ENCODE results near the gene MORN1. TPM values are rescaled to one million over a fixed set of nuclear protein-coding genes. Genes with fewer than 3 reads are reported as not detected.

Gene MORN1
- total RNA-seq, 1 donor from 2014 or later = 5.5 TPM

DNA sequence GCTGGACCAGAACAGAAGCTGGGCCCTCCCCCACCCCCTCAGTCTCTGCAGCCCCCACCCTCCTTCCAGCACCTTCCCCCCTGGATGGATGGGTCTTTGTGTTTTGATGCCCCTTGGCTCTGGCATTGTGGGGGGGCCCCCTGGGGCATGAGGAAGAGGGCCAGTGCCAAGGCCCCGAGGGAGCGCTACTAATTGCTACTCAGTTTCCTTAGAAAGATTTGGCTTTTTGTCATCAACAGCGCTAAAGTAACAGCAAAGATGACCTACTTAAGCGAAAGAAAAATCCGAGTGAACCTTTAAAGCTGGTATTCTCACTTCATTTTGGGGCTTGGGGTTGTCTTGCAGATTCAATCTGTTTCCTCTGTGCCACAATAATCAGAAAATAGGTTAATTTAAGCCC lies 99.8 kb downstream of the MORN1 start:
- Histone ChIP-seq H3K4me3 (ENCODE audit: low read depth, low read length) (no peak overlapping the region), H3K27me3 (ENCODE audit: control insufficient read depth, insufficient read depth, low read length) (no peaks in the 10 kb centered on the region), H3K36me3 (ENCODE audit: control insufficient read depth, insufficient read depth, low read length) (peaks cover 7% of the 10 kb centered on the region)
- DNase-seq (ENCODE audit: low read depth) = no peak
- FAIRE-seq = no peak
- no peak for TF ChIP-seq CTCF (IDR thresholded peaks at IDR 0.05; ENCODE audit: insufficient read depth, low read length, severe bottlenecking)

DNA sequence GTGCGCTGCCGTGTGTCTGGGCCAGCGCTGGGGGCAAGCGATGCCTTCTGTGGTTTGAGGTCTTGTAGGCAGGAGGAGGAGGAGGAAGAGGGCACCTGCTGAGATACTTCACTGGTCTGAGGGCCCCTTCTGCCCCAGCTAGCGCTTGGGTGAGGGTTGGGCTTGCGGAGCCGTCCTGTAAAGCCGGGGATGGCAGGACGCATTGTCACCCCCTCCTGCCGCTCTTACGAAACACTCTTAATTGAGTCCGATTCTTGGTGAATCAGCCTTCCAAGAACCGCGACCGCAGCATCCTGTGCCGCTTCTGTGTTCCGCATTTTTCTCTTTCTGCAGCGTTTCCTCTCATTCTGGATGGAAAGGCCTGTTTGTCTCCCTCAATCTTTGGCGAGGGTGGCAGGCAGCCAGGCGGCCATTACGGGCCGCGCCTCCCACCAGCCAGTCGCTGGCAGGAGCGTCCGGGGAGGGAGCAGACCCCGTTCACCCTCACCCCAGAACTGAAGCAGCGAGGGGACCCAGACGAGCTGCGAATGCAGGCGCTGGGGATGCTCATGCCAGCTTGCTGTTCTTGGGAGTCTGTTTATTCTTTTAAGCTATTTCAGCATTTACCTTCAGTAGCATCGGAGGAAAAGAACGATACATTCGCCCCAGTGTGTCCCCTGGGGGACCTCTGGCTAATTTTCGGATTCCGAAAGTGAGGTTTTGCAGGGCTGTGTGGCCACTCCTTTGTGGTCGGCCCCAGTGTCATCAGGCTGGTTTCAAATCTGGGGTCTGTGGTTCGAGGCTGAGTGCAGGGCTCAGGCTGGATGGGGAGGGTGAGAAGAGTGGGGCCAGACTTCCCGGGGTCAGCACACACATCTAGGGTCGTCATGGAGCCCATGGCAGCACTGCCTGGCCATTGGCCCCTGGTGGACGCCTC lies 100.5 kb downstream of the MORN1 start:
- FAIRE-seq (no peak), DNase-seq (ENCODE audit: low read depth) (peak; percentile 83)
- Histone ChIP-seq H3K36me3 (ENCODE audit: control insufficient read depth, insufficient read depth, low read length) (peaks cover 7% of the 10 kb centered on the region), H3K4me3 (ENCODE audit: low read depth, low read length) (no peak overlapping the region), H3K27me3 (ENCODE audit: control insufficient read depth, insufficient read depth, low read length) (no peaks in the 10 kb centered on the region)
- no peak for TF ChIP-seq CTCF (IDR thresholded peaks at IDR 0.05; ENCODE audit: insufficient read depth, low read length, severe bottlenecking)

GRCh38 chr1:2290171-2290578 lies 101.2 kb downstream of the MORN1 start:
- Histone ChIP-seq H3K36me3 (ENCODE audit: control insufficient read depth, insufficient read depth, low read length) (peaks cover 7% of the 10 kb centered on the region), H3K4me3 (ENCODE audit: low read depth, low read length) (no peak overlapping the region), H3K27me3 (ENCODE audit: control insufficient read depth, insufficient read depth, low read length) (no peaks in the 10 kb centered on the region)
- TF ChIP-seq CTCF (IDR thresholded peaks at IDR 0.05; ENCODE audit: insufficient read depth, low read length, severe bottlenecking) = no peak
- DNase-seq (ENCODE audit: low read depth) (no peak), FAIRE-seq (no peak)

GRCh38 chr1:2289607-2290006 lies 101.7 kb downstream of the MORN1 start:
- Histone ChIP-seq H3K27me3 (ENCODE audit: control insufficient read depth, insufficient read depth, low read length) (no peaks in the 10 kb centered on the region), H3K36me3 (ENCODE audit: control insufficient read depth, insufficient read depth, low read length) (peaks cover 7% of the 10 kb centered on the region), H3K4me3 (ENCODE audit: low read depth, low read length) (no peak overlapping the region)
- no peak for FAIRE-seq
- no peak for TF ChIP-seq CTCF (IDR thresholded peaks at IDR 0.05; ENCODE audit: insufficient read depth, low read length, severe bottlenecking)
- DNase-seq (ENCODE audit: low read depth) = no peak

DNA sequence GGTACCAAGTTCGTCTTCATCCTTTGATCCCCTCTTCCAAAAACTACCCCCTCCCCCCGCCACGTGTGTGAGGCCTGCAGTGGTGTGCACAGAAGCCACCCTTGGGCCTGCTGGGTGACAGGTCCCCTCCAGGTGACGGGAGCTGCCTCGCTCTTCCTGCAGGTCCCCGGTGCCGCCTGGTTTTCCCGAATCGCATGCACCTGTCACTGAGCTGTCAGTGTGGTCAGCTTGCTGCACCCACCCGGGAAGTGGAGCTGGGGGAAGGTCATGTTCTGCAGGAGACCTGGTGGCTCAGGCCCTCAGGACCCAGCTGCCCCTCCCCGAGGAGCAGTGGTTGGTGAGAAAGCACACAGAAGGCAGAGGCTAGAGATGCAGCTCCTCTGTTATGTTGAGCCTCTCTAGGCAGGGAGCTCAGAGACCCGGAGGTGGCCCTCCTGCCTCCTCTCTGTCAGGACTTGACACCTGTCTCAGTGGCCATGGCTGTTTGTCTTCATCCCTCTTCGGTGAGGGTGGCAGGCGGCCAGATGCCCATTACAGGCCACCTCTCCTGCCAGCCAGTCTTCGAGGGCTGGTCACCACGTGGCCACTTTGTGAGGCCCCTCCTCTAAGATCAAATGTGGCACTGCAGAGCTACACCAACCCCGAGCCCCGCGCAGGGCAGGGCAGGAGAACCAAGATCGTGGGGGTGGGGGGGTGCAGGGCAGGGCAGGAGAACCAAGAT lies 102.4 kb downstream of the MORN1 start:
- no peak for FAIRE-seq
- DNase-seq (ENCODE audit: low read depth) = no peak
- no peaks in the 10 kb centered on the region for H3K27me3 ChIP-seq (ENCODE audit: control insufficient read depth, insufficient read depth, low read length)
- peaks cover 6% of the 10 kb centered on the region for H3K36me3 ChIP-seq (ENCODE audit: control insufficient read depth, insufficient read depth, low read length)
- TF ChIP-seq CTCF (IDR thresholded peaks at IDR 0.05; ENCODE audit: insufficient read depth, low read length, severe bottlenecking) = no peak
- no peak overlapping the region for H3K4me3 ChIP-seq (ENCODE audit: low read depth, low read length)

Data from bronchial epithelial cell (primary cell).